PC-9 (cell line): ENCODE results near the gene STK32A. TPM values are rescaled to one million over a fixed set of nuclear protein-coding genes. Genes with fewer than 3 reads are reported as not detected.

Source experiments
- Bru-seq: library from RNA; stranded (reverse); fragments of 400-500 nt; gene quantifications from one replicate; lab custom pipeline; 2021; lab: Mats Ljungman, UMichigan
- BruChase-seq, 2 experiments: library from RNA; stranded (reverse); fragments of 400-500 nt; gene quantifications; one replicate each; lab custom pipeline; 2021; lab: Mats Ljungman, UMichigan
- BruUV-seq: library from RNA; stranded (reverse); fragments of 400-500 nt; replicated peaks from 2 replicates; lab custom pipeline; 2021; lab: Mats Ljungman, UMichigan
- CTCF ChIA-PET: fragments of 300-600 bp; sonication (Branson Sonifier 250); formaldehyde crosslinking; loops from one replicate; lab custom pipeline; 2022; ENCODE audit warnings: antibody characterized with exemption; lab: Charles Lee
- POLR2A ChIA-PET: fragments of 300-600 bp; sonication (Branson Sonifier 250); formaldehyde crosslinking; loops from one replicate; lab custom pipeline; 2022; ENCODE audit warnings: antibody characterized with exemption; ENCODE audit not compliant: unreplicated experiment; lab: Charles Lee
- DNase-seq, 2 experiments: peaks; one replicate each; pipeline versions ENCODE4 v3.0.0 to v3.0.0-alpha.2; 2015 to 2022; ENCODE audit warnings: mixed read lengths in 1 of 2
- H2AFZ ChIP-seq: fragments of 200-600 bp; sonication (generic); 2 replicates; pipeline ENCODE4 v1.8.1; 2017; ENCODE audit warnings: antibody characterized with exemption
- H3F3A ChIP-seq: fragments of 200-600 bp; sonication (generic); 2 replicates; pipeline ENCODE4 v1.8.1; 2017; ENCODE audit warnings: antibody characterized with exemption, mild to moderate bottlenecking, low read depth; ENCODE audit not compliant: insufficient read depth
- H3K27ac ChIP-seq: fragments of 200-600 bp; sonication (generic); 2 replicates; pipeline ENCODE4 v1.6.1; 2016; ENCODE audit warnings: mixed run types
- H3K27me3 ChIP-seq: fragments of 200-600 bp; sonication (generic); 2 replicates; pipeline ENCODE4 v1.6.1; 2016; ENCODE audit warnings: low read depth, mixed run types; ENCODE audit not compliant: insufficient read depth
- H3K36me3 ChIP-seq: fragments of 200-600 bp; sonication (generic); 2 replicates; pipeline ENCODE4 v1.6.1; 2016; ENCODE audit warnings: low read depth, mixed run types
- H3K4me1 ChIP-seq: fragments of 200-600 bp; sonication (generic); replicated peaks from 2 replicates; pipeline ENCODE4 v1.6.1; 2016; ENCODE audit warnings: mixed run types; ENCODE audit not compliant: insufficient read depth
- H3K4me2 ChIP-seq: fragments of 200-600 bp; sonication (generic); 2 replicates; pipeline ENCODE4 v1.6.1; 2017; ENCODE audit warnings: mixed run types
- H3K4me3 ChIP-seq: fragments of 200-600 bp; sonication (generic); 2 replicates; pipeline ENCODE4 v1.6.1; 2016; ENCODE audit warnings: mixed run types
- H3K79me2 ChIP-seq: fragments of 200-600 bp; sonication (generic); 2 replicates; pipeline ENCODE4 v1.6.1; 2017; ENCODE audit warnings: low read depth, mixed run types
- H3K9me2 ChIP-seq: fragments of 200-600 bp; sonication (generic); 2 replicates; pipeline ENCODE4 v1.8.1; 2017; ENCODE audit warnings: mild to moderate bottlenecking; ENCODE audit not compliant: insufficient read depth
- H3K9me3 ChIP-seq: fragments of 200-600 bp; sonication (generic); 2 replicates; pipeline ENCODE4 v1.8.1; 2016; ENCODE audit warnings: low read depth; ENCODE audit not compliant: insufficient read depth
- H4K20me1 ChIP-seq: fragments of 200-600 bp; sonication (generic); 2 replicates; pipeline ENCODE4 v1.8.1; 2017; ENCODE audit not compliant: insufficient read depth
- EZH2 ChIP-seq: fragments of 200-600 bp; sonication (generic); IDR thresholded peaks from 2 replicates; pipeline ENCODE4 v1.8.0; 2017; ENCODE audit warnings: antibody characterized with exemption, low read depth
- intact Hi-C: fragments of 100-400 bp; cut with micrococcal nuclease; formaldehyde crosslinking; loops from one replicate; pipeline ENCODE4 v1.10.0; 2022; ENCODE audit not compliant: unreplicated experiment
- long read RNA-seq: library from polyadenylated mRNA; stranded (forward); transcript quantifications from one replicate; pipeline ENCODE4 v2.0.0, GENCODE V29; 2022
- total RNA-seq: library from RNA; stranded (reverse); gene quantifications from 2 replicates; pipeline ENCODE4 v1.2.3, GENCODE V29; 2021
- TF ChIP-seq, protein P1 (sequence below): fragments of 200-600 bp; sonication (generic); conservative IDR thresholded peaks from 2 replicates; pipeline ENCODE4 v1.6.1; 2017; ENCODE audit warnings: mixed run types, antibody characterized with exemption, mild to moderate bottlenecking, moderate library complexity

STK32A gene
- not detected in 2 replicates for total RNA-seq
- percentile 2 among the genes with signal in this experiment for Bru-seq, nascent RNA
- BruChase-seq, experiment 1, labeled RNA remaining after a 2-hour chase: percentile 3 among the genes with signal in this experiment
- BruChase-seq, experiment 2, labeled RNA remaining after a 6-hour chase: percentile 1 among the genes with signal in this experiment
- long read RNA-seq: 0 reads

DNA sequence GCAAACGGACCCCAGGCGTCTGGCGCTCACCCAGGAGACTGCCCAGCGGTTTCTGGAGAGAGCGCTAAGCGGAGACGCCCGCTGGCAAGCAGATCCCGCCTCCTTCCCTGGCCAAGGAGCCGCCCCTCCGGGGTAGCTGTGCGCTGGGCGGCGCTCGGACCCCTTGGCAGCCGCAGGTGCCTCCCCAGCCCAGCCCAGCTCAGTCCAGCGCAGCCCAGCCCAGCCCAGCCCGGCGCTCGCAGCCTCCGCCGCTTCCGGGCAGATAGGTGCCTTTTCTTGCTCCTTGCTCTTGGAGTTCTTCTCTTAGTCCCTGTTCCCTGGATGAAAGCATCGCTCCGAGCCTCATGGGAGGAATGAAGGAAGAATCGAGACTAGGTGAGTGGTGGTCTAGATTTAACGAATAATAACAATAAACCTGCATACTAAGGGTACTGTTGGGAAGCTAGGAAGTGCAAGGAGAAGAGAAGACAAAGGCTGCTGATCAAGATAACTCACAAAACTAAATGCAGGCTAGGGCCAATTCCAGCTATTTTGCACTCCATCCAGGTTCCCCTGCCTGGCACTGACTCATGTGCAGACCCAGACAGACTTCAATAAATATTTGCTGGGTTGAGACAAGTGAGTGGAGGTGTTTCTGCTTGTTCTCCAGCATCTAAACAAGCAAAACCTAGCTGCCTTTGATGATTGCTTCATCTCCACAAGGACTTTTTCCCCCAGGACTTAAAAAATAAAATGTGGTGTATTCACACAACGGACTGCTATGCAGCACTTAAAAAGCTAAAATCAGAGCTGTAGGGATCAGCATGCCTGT, at the start of gene STK32A:
Gene STK32A (plus strand): TSS at position 202 of the 811 bp plus-strand sequence. CDS start 4,609 bp downstream, outside the sequence.
- Histone ChIP-seq H3K4me3 (no peak within 1 kb of the TSS), H3K27me3 (0 out of 2 replicates have a peak, but pooled peaks cover 3% of the 10 kb centered on the region), H3K36me3 (no peaks in the 10 kb centered on the region), H3K27ac (no peak within 1 kb of the TSS), H3F3A (no peaks in the 10 kb centered on the region), H3K4me1 (no peaks in the 10 kb centered on the region), H3K79me2 (no peaks in the 10 kb centered on the region), H3K4me2 (no peak within 1 kb of the TSS), H3K9me3 (no peaks in the 10 kb centered on the region), H3K9me2 (no peaks in the 10 kb centered on the region), H2AFZ (no peak within 1 kb of the TSS), H4K20me1 (no peaks in the 10 kb centered on the region)
- TF ChIP-seq, protein P1, sequence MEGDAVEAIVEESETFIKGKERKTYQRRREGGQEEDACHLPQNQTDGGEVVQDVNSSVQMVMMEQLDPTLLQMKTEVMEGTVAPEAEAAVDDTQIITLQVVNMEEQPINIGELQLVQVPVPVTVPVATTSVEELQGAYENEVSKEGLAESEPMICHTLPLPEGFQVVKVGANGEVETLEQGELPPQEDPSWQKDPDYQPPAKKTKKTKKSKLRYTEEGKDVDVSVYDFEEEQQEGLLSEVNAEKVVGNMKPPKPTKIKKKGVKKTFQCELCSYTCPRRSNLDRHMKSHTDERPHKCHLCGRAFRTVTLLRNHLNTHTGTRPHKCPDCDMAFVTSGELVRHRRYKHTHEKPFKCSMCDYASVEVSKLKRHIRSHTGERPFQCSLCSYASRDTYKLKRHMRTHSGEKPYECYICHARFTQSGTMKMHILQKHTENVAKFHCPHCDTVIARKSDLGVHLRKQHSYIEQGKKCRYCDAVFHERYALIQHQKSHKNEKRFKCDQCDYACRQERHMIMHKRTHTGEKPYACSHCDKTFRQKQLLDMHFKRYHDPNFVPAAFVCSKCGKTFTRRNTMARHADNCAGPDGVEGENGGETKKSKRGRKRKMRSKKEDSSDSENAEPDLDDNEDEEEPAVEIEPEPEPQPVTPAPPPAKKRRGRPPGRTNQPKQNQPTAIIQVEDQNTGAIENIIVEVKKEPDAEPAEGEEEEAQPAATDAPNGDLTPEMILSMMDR: no peak
- TF ChIP-seq EZH2: no peak
- POLR2A ChIA-PET: no interaction called here
- no TSS peak for BruUV-seq
- intact Hi-C loops: no loop called here
- CTCF ChIA-PET: no interaction called here
- no peak for DNase-seq

DNA sequence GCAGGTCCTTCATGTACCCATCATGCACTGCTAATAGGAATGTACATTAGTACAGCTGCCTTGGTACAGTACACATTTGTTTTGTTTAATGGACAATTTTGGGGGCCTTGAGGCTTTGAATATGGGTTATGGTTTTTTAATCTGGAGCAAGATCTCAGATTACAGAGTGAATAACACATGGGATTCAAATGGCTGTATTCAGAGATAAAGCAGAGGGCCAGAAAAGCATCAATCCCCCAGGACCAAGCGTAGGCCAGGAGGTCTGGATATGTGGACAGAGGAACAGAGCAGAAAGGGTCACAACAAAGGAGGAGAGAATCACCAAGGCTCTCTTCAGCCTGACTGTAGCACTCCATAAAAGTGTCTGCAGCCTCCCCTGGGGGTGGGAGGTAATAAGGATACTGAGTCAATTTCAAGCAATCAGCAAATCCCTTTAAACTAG, 47.7 kb upstream of the STK32A start:
- Histone ChIP-seq H3K4me3 (no peak overlapping the region), H3K27me3 (peaks cover 8% of the 10 kb centered on the region; the same call in 1 of the 2 replicates), H3F3A (no peaks in the 10 kb centered on the region), H3K79me2 (no peaks in the 10 kb centered on the region), H2AFZ (no peak overlapping the region), H3K27ac (no peak overlapping the region), H3K9me3 (no peaks in the 10 kb centered on the region), H3K4me1 (no peaks in the 10 kb centered on the region), H3K9me2 (no peaks in the 10 kb centered on the region), H4K20me1 (no peaks in the 10 kb centered on the region), H3K36me3 (no peaks in the 10 kb centered on the region), H3K4me2 (no peak overlapping the region)
- no peak for TF ChIP-seq EZH2
- TF ChIP-seq, protein P1: no peak
- POLR2A ChIA-PET: no interaction called here
- no peak for DNase-seq
- CTCF ChIA-PET: no interaction called here
- intact Hi-C loops: loop anchor here (5.0 kb wide), 1 partner anchor 220 kb away; no protein-coding TSS in a partner anchor
- BruUV-seq: no TSS peak
